HCT116 (cell line): ENCODE measurements around the gene MEF2B. TPM values are rescaled to one million over a fixed set of nuclear protein-coding genes. Genes with fewer than 3 reads are reported as not detected.

ENCODE experiments used
- ATAC-seq: fragments of 200-7000 bp; cut with Tn5 transposase; 2 replicates; pipeline ENCODE4 v1.9.1; 2020; ENCODE audit warnings: mild to moderate bottlenecking, moderate library complexity
- BruUV-seq: library from RNA; stranded (reverse); fragments of 400-500 nt; replicated peaks from 2 replicates; lab custom pipeline; 2021; lab: Mats Ljungman, UMichigan
- CTCF ChIA-PET: fragments of 300-600 bp; sonication (Branson Sonifier 250); formaldehyde crosslinking; loops from one replicate; lab custom pipeline; 2021; ENCODE audit warnings: antibody characterized with exemption; lab: Charles Lee
- POLR2A ChIA-PET: fragments of 300-600, 350-600 bp; sonication (Branson Sonifier 250); formaldehyde crosslinking; loops from one replicate; lab custom pipeline; 2021; ENCODE audit warnings: antibody characterized with exemption; lab: Charles Lee
- RAD21 ChIA-PET, 2 experiments: fragments of 300-600 bp; sonication (Branson Sonifier 250); formaldehyde crosslinking; loops; one replicate each; lab custom pipeline; 2023; ENCODE audit warnings: low total read pairs in 2 of 2; ENCODE audit not compliant: uncharacterized antibody in 2 of 2, unreplicated experiment in 2 of 2, low non-redundant PET in 1 of 2; lab: Charles Lee
- DNase-seq: peaks from one replicate; pipeline ENCODE4 v3.0.0-alpha.2; 2010; ENCODE audit warnings: low read depth, low spot score
- H2AFZ ChIP-seq: fragments of 200-600 bp; shearing (Covaris generic), sonication (generic); 2 replicates; pipeline ENCODE4 v1.6.1; 2017; ENCODE audit warnings: low read depth, mixed run types, mixed read lengths, antibody characterized with exemption, low read length; ENCODE audit not compliant: poor library complexity, severe bottlenecking
- H3K27ac ChIP-seq: 2 replicates; pipeline ENCODE4 v1.5.1; 2012; ENCODE audit warnings: low read depth, low read length
- H3K27me3 ChIP-seq: fragments of 200-600 bp; sonication (generic); 2 replicates; pipeline ENCODE4 v1.6.1; 2016; ENCODE audit warnings: mixed run types, low read length, mixed read lengths; ENCODE audit not compliant: insufficient read depth
- H3K36me3 ChIP-seq, 2 experiments: fragments of 200-500 bp in 1 of 2; fragments of 200-600 bp in 1 of 2; sonication (Bioruptor generic) in 1 of 2; sonication (generic) in 1 of 2; 2 replicates each; pipeline versions ENCODE4 v1.5.1 to v1.6.1; 2014 to 2016; ENCODE audit warnings: low read length in 2 of 2, inconsistent platforms in 1 of 2, mixed read lengths in 1 of 2, mixed run types in 1 of 2; ENCODE audit not compliant: insufficient read depth in 2 of 2, control insufficient read depth in 1 of 2
- H3K4me1 ChIP-seq, 2 experiments: fragments of 200-600 bp in 1 of 2; sonication (generic) in 1 of 2; 2 replicates each; pipeline versions ENCODE4 v1.5.1 to v1.6.1; 2012 to 2017; ENCODE audit warnings: low read length in 2 of 2, inconsistent platforms in 1 of 2, mild to moderate bottlenecking in 1 of 2, mixed read lengths in 1 of 2, mixed run types in 1 of 2, moderate library complexity in 1 of 2; ENCODE audit not compliant: insufficient read depth in 2 of 2, control insufficient read depth in 1 of 2
- H3K4me2 ChIP-seq: fragments of 200-600 bp; sonication (generic); 2 replicates; pipeline ENCODE4 v1.6.1; 2017; ENCODE audit warnings: mixed run types, low read length, mixed read lengths
- H3K4me3 ChIP-seq, 2 experiments: fragments of 200-600 bp in 1 of 2; sonication (generic) in 1 of 2; replicated peaks in 1 of 2; 2 replicates each; pipeline ENCODE4 v1.5.1; 2011 to 2016; ENCODE audit warnings: low read length in 2 of 2, control low read depth in 1 of 2, low read depth in 1 of 2, mild to moderate bottlenecking in 1 of 2, mixed read lengths in 1 of 2, mixed run types in 1 of 2
- H3K79me2 ChIP-seq: fragments of 200-600 bp; sonication (generic); 2 replicates; pipeline ENCODE4 v1.6.1; 2017; ENCODE audit warnings: mild to moderate bottlenecking, mixed run types, low read length, moderate library complexity, mixed read lengths; ENCODE audit not compliant: insufficient read depth
- H3K9ac ChIP-seq: fragments of 200-600 bp; sonication (generic); 2 replicates; pipeline ENCODE4 v1.6.1; 2016; ENCODE audit warnings: low read length, mixed read lengths
- H3K9me2 ChIP-seq: fragments of 200-600 bp; sonication (generic), shearing (Covaris generic); 2 replicates; pipeline ENCODE4 v1.6.1; 2017; ENCODE audit warnings: mixed run types, mild to moderate bottlenecking, moderate library complexity; ENCODE audit not compliant: insufficient read depth
- H3K9me3 ChIP-seq, 2 experiments: fragments of 200-500 bp in 1 of 2; fragments of 200-600 bp in 1 of 2; sonication (Bioruptor generic) in 1 of 2; sonication (generic) in 1 of 2; 2 replicates each; pipeline ENCODE4 v1.6.1; 2014 to 2017; ENCODE audit warnings: low read length in 2 of 2, mixed read lengths in 2 of 2, inconsistent platforms in 1 of 2, low read depth in 1 of 2, mild to moderate bottlenecking in 1 of 2, mixed run types in 1 of 2, moderate library complexity in 1 of 2; ENCODE audit not compliant: control insufficient read depth in 1 of 2, insufficient read depth in 1 of 2
- H4K20me1 ChIP-seq: fragments of 200-600 bp; sonication (generic), shearing (Covaris generic); 2 replicates; pipeline ENCODE4 v1.6.1; 2017; ENCODE audit warnings: mixed run types, mild to moderate bottlenecking, moderate library complexity; ENCODE audit not compliant: insufficient read depth
- ATF3 ChIP-seq: IDR thresholded peaks from 2 replicates; pipeline ENCODE4 v1.6.1; 2012
- CBX3 ChIP-seq: IDR thresholded peaks from 2 replicates; pipeline ENCODE4 v1.6.1; 2012; ENCODE audit warnings: low read depth
- CEBPB ChIP-seq: IDR thresholded peaks from 2 replicates; pipeline ENCODE4 v1.6.1; 2012; ENCODE audit warnings: low read depth
- EGR1 ChIP-seq: IDR thresholded peaks from 2 replicates; pipeline ENCODE4 v1.6.1; 2012; ENCODE audit warnings: low read depth
- ELF1 ChIP-seq: IDR thresholded peaks from 2 replicates; pipeline ENCODE4 v1.6.1; 2012; ENCODE audit warnings: low read depth, borderline replicate concordance
- EZH2 ChIP-seq: fragments of 200-600 bp; sonication (generic); IDR thresholded peaks from 2 replicates; pipeline ENCODE4 v1.6.1; 2017; ENCODE audit warnings: antibody characterized with exemption, mixed run types
- FOSL1 ChIP-seq: IDR thresholded peaks from 2 replicates; pipeline ENCODE4 v1.6.1; 2012; ENCODE audit warnings: low read depth
- JUND ChIP-seq: IDR thresholded peaks from 2 replicates; pipeline ENCODE4 v1.6.1; 2012
- MAX ChIP-seq: IDR thresholded peaks from 2 replicates; pipeline ENCODE4 v1.6.1; 2012
- POLR2AphosphoS5 ChIP-seq: IDR thresholded peaks from 2 replicates; pipeline ENCODE4 v1.6.1; 2011; ENCODE audit warnings: mild to moderate bottlenecking, low read depth, low read length, moderate library complexity
- RAD21 ChIP-seq: IDR thresholded peaks from 2 replicates; pipeline ENCODE4 v1.6.1; 2012; ENCODE audit warnings: low read depth, mild to moderate bottlenecking
- REST ChIP-seq: IDR thresholded peaks from 2 replicates; pipeline ENCODE4 v1.6.1; 2012; ENCODE audit warnings: low read depth
- SIN3A ChIP-seq: IDR thresholded peaks from 2 replicates; pipeline ENCODE4 v1.6.1; 2012; ENCODE audit warnings: low read depth
- SP1 ChIP-seq: IDR thresholded peaks from 2 replicates; pipeline ENCODE4 v1.6.1; 2012; ENCODE audit warnings: low read depth
- SRF ChIP-seq: IDR thresholded peaks from 2 replicates; pipeline ENCODE4 v1.6.1; 2012; ENCODE audit warnings: low read depth
- YY1 ChIP-seq: IDR thresholded peaks from 2 replicates; pipeline ENCODE4 v1.6.1; 2011; ENCODE audit warnings: low read length, low read depth, moderate library complexity, mild to moderate bottlenecking; ENCODE audit not compliant: insufficient replicate concordance; ENCODE audit errors: extremely low read depth
- ZFX ChIP-seq: fragments of 450-650 bp; IDR thresholded peaks from 2 replicates; pipeline ENCODE4 v1.6.1; 2017
- ZNF274 ChIP-seq: fragments of 200-500 bp; sonication (Bioruptor generic); IDR thresholded peaks from 2 replicates; pipeline ENCODE4 v1.6.1; 2014; ENCODE audit warnings: mild to moderate bottlenecking, low read depth, low read length, inconsistent platforms
- intact Hi-C: fragments of 100-400 bp; cut with micrococcal nuclease; formaldehyde crosslinking; loops from 2 replicates; pipeline ENCODE4 v1.10.0; 2022
- total RNA-seq: library from RNA; stranded (reverse); gene quantifications from one replicate; pipeline ENCODE4 v1.2.1, GENCODE V29; 2021; ENCODE audit not compliant: unreplicated experiment
- TF ChIP-seq, protein P1 (sequence below), 3 experiments: fragments of 200-600 bp in 1 of 3; sonication (generic) in 1 of 3; IDR thresholded peaks in 2 of 3; conservative IDR thresholded peaks in 1 of 3; 2 replicates each; pipeline ENCODE4 v1.5.1; 2012 to 2017; ENCODE audit warnings: low read depth in 2 of 3, low read length in 2 of 3, antibody characterized with exemption in 1 of 3, borderline replicate concordance in 1 of 3, control low read depth in 1 of 3, mild to moderate bottlenecking in 1 of 3, mixed read lengths in 1 of 3, mixed run types in 1 of 3, moderate library complexity in 1 of 3; ENCODE audit not compliant: insufficient read depth in 1 of 3

Gene MEF2B
- total RNA-seq, 1 experiment from 2014 or later, result 7.9 TPM

- no TSS peak for BruUV-seq
- no peak overlapping the region for H2AFZ ChIP-seq
- ATAC-seq (no peak), DNase-seq (no peak)
- no peak overlapping the region for H3K4me2 ChIP-seq
- no peaks in the 10 kb centered on the region for H4K20me1 ChIP-seq
- CTCF ChIA-PET, result no interaction called here
- no peaks in the 10 kb centered on the region for H3K27me3 ChIP-seq
- H3K4me3 ChIP-seq, result no peak overlapping the region
- peaks cover 16 to 41% of the 10 kb centered on the region in 2 experiments for H3K36me3 ChIP-seq
- no peaks in the 10 kb centered on the region for H3K9me3 ChIP-seq
- no peak overlapping the region for H3K9ac ChIP-seq
- no peak overlapping the region for H3K27ac ChIP-seq
- RAD21 ChIA-PET, result no interaction called here
- H3K9me2 ChIP-seq, result no peaks in the 10 kb centered on the region
- peaks cover 0 to 5% of the 10 kb centered on the region in 2 experiments; a peak in 2 of 4 replicates for H3K4me1 ChIP-seq
- intact Hi-C loops, result no loop called here
- no peaks in the 10 kb centered on the region for H3K79me2 ChIP-seq
- TF ChIP-seq RAD21, result no peak
- TF ChIP-seq, protein P1, sequence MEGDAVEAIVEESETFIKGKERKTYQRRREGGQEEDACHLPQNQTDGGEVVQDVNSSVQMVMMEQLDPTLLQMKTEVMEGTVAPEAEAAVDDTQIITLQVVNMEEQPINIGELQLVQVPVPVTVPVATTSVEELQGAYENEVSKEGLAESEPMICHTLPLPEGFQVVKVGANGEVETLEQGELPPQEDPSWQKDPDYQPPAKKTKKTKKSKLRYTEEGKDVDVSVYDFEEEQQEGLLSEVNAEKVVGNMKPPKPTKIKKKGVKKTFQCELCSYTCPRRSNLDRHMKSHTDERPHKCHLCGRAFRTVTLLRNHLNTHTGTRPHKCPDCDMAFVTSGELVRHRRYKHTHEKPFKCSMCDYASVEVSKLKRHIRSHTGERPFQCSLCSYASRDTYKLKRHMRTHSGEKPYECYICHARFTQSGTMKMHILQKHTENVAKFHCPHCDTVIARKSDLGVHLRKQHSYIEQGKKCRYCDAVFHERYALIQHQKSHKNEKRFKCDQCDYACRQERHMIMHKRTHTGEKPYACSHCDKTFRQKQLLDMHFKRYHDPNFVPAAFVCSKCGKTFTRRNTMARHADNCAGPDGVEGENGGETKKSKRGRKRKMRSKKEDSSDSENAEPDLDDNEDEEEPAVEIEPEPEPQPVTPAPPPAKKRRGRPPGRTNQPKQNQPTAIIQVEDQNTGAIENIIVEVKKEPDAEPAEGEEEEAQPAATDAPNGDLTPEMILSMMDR (IDR thresholded peaks at IDR 0.05 in 2 of 3, conservative IDR thresholded peaks at IDR 0.05 in 1 of 3; ENCODE audit: borderline replicate concordance in 1 of 3, insufficient read depth in 1 of 3, low read depth in 2 of 3, low read length in 2 of 3), result no peak
- no peak for TF ChIP-seq FOSL1
- no peak for TF ChIP-seq ELF1
- no peak for TF ChIP-seq YY1
- TF ChIP-seq SIN3A, result no peak
- no peak for TF ChIP-seq EGR1
- TF ChIP-seq ZNF274, result no peak
- no peak for TF ChIP-seq MAX
- no peak for TF ChIP-seq CBX3
- no peak for TF ChIP-seq POLR2AphosphoS5
- TF ChIP-seq EZH2, result no peak
- no peak for TF ChIP-seq JUND
- no peak for TF ChIP-seq REST
- no peak for TF ChIP-seq SP1
- TF ChIP-seq SRF, result no peak
- no peak for TF ChIP-seq CEBPB
- no peak for TF ChIP-seq ATF3
- TF ChIP-seq ZFX, result no peak
- POLR2A ChIA-PET, result no interaction called here
Measured at GRCh38 chr19:19122902-19123301, 47.2 kb downstream of the MEF2B start.
